HG02852 (cell line): ENCODE results near the gene CRACR2A.

Experiments
- ATAC-seq: cut with Tn5 transposase; IDR thresholded peaks from one replicate; pipeline ENCODE4 v1.9.1; 2021; ENCODE audit warnings: mild to moderate bottlenecking, moderate library complexity; ENCODE audit not compliant: unreplicated experiment

The CRACR2A gene

DNA sequence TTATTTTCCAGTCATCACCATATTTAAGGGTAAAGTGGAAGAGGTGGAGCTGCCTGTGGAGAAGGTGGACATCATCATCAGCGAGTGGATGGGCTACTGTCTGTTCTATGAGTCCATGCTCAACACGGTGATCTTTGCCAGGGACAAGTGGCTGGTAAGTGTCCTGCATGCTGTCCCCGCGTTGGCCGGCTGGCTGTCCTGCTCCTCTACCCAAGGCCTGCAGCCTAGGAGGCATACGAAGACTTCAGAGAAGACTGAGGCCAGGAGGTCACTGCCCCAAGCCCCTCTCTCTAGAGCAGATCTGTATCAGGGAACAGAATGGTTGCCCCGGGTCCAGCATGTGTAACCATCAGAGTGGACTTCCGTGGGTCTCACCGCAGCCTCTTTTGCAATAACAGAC, 184.2 kb downstream of the CRACR2A start:
- ATAC-seq: no peak

DNA sequence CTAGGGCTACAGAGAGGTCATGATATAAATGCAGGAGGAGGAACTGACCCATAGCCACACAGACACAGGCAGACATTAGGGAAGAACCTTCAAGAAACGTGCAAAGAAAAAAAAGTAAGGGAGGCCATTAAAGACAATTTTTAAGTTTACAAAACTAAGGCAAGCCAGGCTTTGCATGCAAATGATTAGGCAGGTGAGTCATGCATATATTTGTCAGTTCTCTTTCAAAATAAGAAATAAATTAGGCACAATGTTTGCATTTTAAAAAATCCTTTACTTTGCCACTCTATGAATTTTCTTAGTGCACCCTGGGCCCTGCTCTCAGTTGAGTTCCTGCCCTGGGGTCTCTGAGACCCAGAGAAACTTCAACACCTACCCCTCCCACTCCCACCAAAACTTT, 186.9 kb downstream of the CRACR2A start:
- ATAC-seq: no peak
